CD8-positive, alpha-beta memory T cell (primary cell): Measurements from ENCODE around the gene IL20. TPM values are rescaled to one million over a fixed set of nuclear protein-coding genes. Genes with fewer than 3 reads are reported as not detected.

Experiments used
- CTCF ChIA-PET: fragments of 350-600 bp; sonication (Branson Sonifier 250); formaldehyde crosslinking; loops from one replicate; lab custom pipeline; 2021; ENCODE audit warnings: antibody characterized with exemption; lab: Charles Lee
- POLR2A ChIA-PET: fragments of 350-600 bp; sonication (Branson Sonifier 250); formaldehyde crosslinking; loops from one replicate; lab custom pipeline; 2021; ENCODE audit warnings: antibody characterized with exemption; lab: Charles Lee
- DNase-seq, 5 donors: peaks; one replicate each; pipeline versions ENCODE4 v3.0.0 to v3.0.0-alpha.2; 2020 to 2022; ENCODE audit warnings: mixed read lengths in 1 of 5
- H3K27ac ChIP-seq: one replicate; pipeline ENCODE4 v1.7.0; 2013; ENCODE audit warnings: low read depth, mild to moderate bottlenecking, low read length, moderate library complexity
- H3K27me3 ChIP-seq: 2 replicates; pipeline ENCODE4 v1.7.0; 2013; ENCODE audit warnings: low read length, mild to moderate bottlenecking; ENCODE audit not compliant: insufficient read depth, poor library complexity, severe bottlenecking
- H3K36me3 ChIP-seq: 2 replicates; pipeline ENCODE4 v1.7.0; 2013; ENCODE audit warnings: mild to moderate bottlenecking, low read length, moderate library complexity; ENCODE audit not compliant: insufficient read depth
- H3K4me1 ChIP-seq: 2 replicates; pipeline ENCODE4 v1.7.0; 2013; ENCODE audit warnings: mild to moderate bottlenecking, low read length, moderate library complexity; ENCODE audit not compliant: insufficient read depth
- H3K4me3 ChIP-seq: 2 replicates; pipeline ENCODE4 v1.7.0; 2013; ENCODE audit warnings: mild to moderate bottlenecking, low read length
- H3K9me3 ChIP-seq: 2 replicates; pipeline ENCODE4 v1.7.0; 2013; ENCODE audit warnings: mild to moderate bottlenecking, low read length
- H3K27ac Mint-ChIP-seq, 8 donors: one replicate each; pipeline ENCODE4 v1.8.0; 2020 to 2021; ENCODE audit warnings: mixed read lengths in 8 of 8, mild to moderate bottlenecking in 6 of 8, inconsistent platforms in 3 of 8, moderate library complexity in 3 of 8
- H3K27me3 Mint-ChIP-seq, 2 donors: one replicate each; pipeline ENCODE4 v1.8.0; 2020 to 2021; ENCODE audit warnings: mixed read lengths in 2 of 2, mild to moderate bottlenecking in 1 of 2, moderate library complexity in 1 of 2
- H3K36me3 Mint-ChIP-seq, 3 donors: one replicate each; pipeline ENCODE4 v1.8.0; 2020 to 2021; ENCODE audit warnings: mixed read lengths in 3 of 3, inconsistent platforms in 1 of 3, mild to moderate bottlenecking in 1 of 3
- H3K4me1 Mint-ChIP-seq, 3 donors: one replicate each; pipeline ENCODE4 v1.8.0; 2020 to 2021; ENCODE audit warnings: mixed read lengths in 3 of 3, inconsistent platforms in 1 of 3, mild to moderate bottlenecking in 1 of 3
- H3K4me3 Mint-ChIP-seq, 7 donors: one replicate each; pipeline ENCODE4 v1.8.0; 2020 to 2021; ENCODE audit warnings: mixed read lengths in 7 of 7, mild to moderate bottlenecking in 6 of 7, moderate library complexity in 4 of 7, inconsistent platforms in 2 of 7
- H3K9me3 Mint-ChIP-seq, 5 donors: one replicate each; pipeline ENCODE4 v1.8.0; 2020 to 2022; ENCODE audit warnings: mixed read lengths in 5 of 5, mild to moderate bottlenecking in 3 of 5, moderate library complexity in 2 of 5, inconsistent platforms in 1 of 5
- polyA plus RNA-seq: library from polyadenylated mRNA; unstranded; fragments of 300-500 nt; fragmentation: Illumina TruSeq; gene quantifications from one replicate; pipeline ENCODE4 v1.2.3, GENCODE V29; 2021
- total RNA-seq, 2 experiments: library from RNA; stranded (reverse); gene quantifications; one replicate each; pipeline ENCODE4 v1.2.3, GENCODE V29; 2021

The IL20 gene
- total and polyA plus RNA-seq, 3 experiments from 2014 or later: not detected

DNA sequence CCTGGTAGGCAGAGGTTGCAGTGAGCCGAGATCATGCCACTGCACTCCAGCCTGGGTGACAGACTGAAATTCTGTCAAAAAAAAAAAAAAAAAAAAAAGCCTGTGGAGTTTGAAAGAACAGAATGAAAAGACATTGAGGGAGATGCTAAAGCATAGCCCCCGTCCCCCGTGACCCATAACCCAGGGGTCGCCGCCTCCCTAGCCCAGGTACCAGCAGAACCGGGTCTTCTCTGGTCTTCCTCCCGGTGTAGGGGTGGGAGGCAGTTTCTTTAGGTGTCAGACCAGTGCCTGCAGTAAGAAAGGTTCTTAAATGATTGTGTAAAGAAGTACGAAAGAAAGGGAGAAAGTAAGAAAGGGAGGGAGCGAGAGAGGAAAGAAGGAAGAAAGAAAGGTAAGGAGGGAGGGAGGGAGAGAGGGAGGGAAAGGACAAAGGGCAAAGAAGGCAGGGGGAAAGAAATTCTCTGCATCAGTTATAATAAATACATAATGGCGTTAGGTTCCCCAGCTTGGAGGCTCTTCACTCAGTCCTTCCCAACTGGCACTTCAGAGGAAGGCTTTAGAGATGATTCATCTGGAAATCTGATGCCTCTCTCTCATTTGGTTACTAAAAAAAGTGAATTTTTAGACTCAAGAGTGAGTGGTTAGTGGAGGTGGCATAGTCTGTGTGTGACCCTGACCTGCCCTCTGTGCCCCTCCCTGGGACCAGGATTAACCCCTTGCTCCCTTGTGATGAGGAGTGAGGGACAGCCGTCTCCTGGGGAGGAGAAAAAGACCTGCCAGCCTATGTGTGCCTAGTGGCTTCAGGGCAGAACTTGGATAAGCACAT, 32.9 kb downstream of the IL20 start:
- no peak overlapping the region for H3K4me3 Mint-ChIP-seq
- H3K9me3 ChIP-seq: no peaks in the 10 kb centered on the region
- no peaks in the 10 kb centered on the region for H3K27me3 ChIP-seq
- DNase-seq: no peak
- H3K36me3 Mint-ChIP-seq: peaks cover 0 to 23% (median 5%) of the 10 kb centered on the region in 3 donors
- peaks cover 15% of the 10 kb centered on the region for H3K4me1 ChIP-seq
- H3K9me3 Mint-ChIP-seq: no peaks in the 10 kb centered on the region
- H3K4me1 Mint-ChIP-seq: peaks cover 18 to 38% (median 23%) of the 10 kb centered on the region in 3 donors
- no peaks in the 10 kb centered on the region for H3K36me3 ChIP-seq
- CTCF ChIA-PET: interaction anchor here (0.8 kb wide), 1 partner anchor 15 kb away, joined by 4 read pairs; no protein-coding TSS in a partner anchor
- POLR2A ChIA-PET: interaction anchor here (0.7 kb wide), 1 partner anchor 21 kb away, joined by 4 read pairs; no protein-coding TSS in a partner anchor
- no peak overlapping the region for H3K27ac ChIP-seq
- no peak overlapping the region for H3K4me3 ChIP-seq
- H3K27ac Mint-ChIP-seq: peak overlapping the region in 4 of 8 donors; percentile 51 to 91 (median 66)
- peaks cover 0 to 5% of the 10 kb centered on the region in 2 donors for H3K27me3 Mint-ChIP-seq

DNA sequence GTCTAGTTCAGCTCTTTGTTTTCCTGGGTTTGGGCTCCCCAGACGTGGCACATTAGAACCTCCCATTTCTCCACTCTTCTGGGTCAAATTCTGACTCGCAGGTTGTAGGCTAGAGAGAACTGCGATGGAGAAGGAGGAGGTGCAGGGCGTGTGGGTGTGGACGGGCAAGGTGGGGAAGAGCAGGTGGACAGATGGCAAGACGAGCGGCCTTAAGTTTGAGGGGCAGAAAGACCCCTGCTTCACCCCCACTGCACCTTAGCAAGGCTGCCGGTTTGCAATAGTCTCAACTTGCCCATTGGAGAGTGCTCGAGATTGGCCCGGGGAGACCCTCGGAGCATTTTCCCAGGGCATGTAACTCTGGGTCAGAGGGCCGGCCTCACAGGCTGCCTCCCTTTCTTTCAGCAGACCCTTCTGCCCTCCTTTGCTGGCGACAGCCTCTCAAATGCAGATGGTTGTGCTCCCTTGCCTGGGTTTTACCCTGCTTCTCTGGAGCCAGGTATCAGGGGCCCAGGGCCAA, 33.5 kb downstream of the IL20 start:
- H3K9me3 ChIP-seq: no peaks in the 10 kb centered on the region
- no peak overlapping the region for H3K4me3 Mint-ChIP-seq
- peak overlapping the region in 4 of 8 donors; percentile 6 to 91 (median 64) for H3K27ac Mint-ChIP-seq
- H3K36me3 ChIP-seq: peaks cover 5% of the 10 kb centered on the region
- H3K4me1 ChIP-seq: peaks cover 17% of the 10 kb centered on the region
- peaks cover under 1 to 29% (median 11%) of the 10 kb centered on the region in 3 donors for H3K36me3 Mint-ChIP-seq
- POLR2A ChIA-PET: no interaction called here
- peaks cover 24 to 44% (median 25%) of the 10 kb centered on the region in 3 donors for H3K4me1 Mint-ChIP-seq
- no peaks in the 10 kb centered on the region for H3K9me3 Mint-ChIP-seq
- CTCF ChIA-PET: interaction anchor here (1.9 kb wide), 1 partner anchor 13 kb away, joined by 8 read pairs; no protein-coding TSS in a partner anchor
- H3K27me3 ChIP-seq: no peaks in the 10 kb centered on the region
- H3K27me3 Mint-ChIP-seq: peaks cover 0 to 5% of the 10 kb centered on the region in 2 donors
- H3K27ac ChIP-seq: no peak overlapping the region
- H3K4me3 ChIP-seq: no peak overlapping the region
- DNase-seq: no peak

GRCh38 chr1:206899717-206900116, 34.3 kb downstream of the IL20 start:
- CTCF ChIA-PET: interaction anchor here (0.6 to 1.9 kb wide), 5 partner anchors 9 to 164 kb away, joined by 3 to 11 read pairs (median 7); partner anchors contain the start of gene IL20
- Mint-ChIP-seq H3K27me3 (no peaks in the 10 kb centered on the region), H3K4me3 (no peak overlapping the region), H3K9me3 (no peaks in the 10 kb centered on the region), H3K27ac (peak overlapping the region in 6 of 8 donors; percentile 59 to 87 (median 72)), H3K4me1 (peaks cover 32 to 52% (median 32%) of the 10 kb centered on the region in 3 donors), H3K36me3 (peaks cover 8 to 37% (median 15%) of the 10 kb centered on the region in 3 donors)
- no peaks in the 10 kb centered on the region for H3K27me3 ChIP-seq
- no peak overlapping the region for H3K27ac ChIP-seq
- H3K9me3 ChIP-seq: no peaks in the 10 kb centered on the region
- no peak for DNase-seq
- no peak overlapping the region for H3K4me3 ChIP-seq
- peaks cover 24% of the 10 kb centered on the region for H3K4me1 ChIP-seq
- POLR2A ChIA-PET: interaction anchor here (1.9 kb wide), 1 partner anchor 9 kb away, joined by 10 read pairs; no protein-coding TSS in a partner anchor
- peaks cover 12% of the 10 kb centered on the region for H3K36me3 ChIP-seq

- Histone ChIP-seq H3K36me3 (peaks cover 17% of the 10 kb centered on the region), H3K4me3 (no peak overlapping the region), H3K27me3 (no peaks in the 10 kb centered on the region), H3K27ac (no peak overlapping the region), H3K4me1 (peaks cover 28% of the 10 kb centered on the region), H3K9me3 (no peaks in the 10 kb centered on the region)
- Mint-ChIP-seq H3K4me1 (peaks cover 36 to 56% (median 37%) of the 10 kb centered on the region in 3 donors), H3K36me3 (peaks cover 10 to 41% (median 18%) of the 10 kb centered on the region in 3 donors), H3K27me3 (no peaks in the 10 kb centered on the region), H3K9me3 (no peaks in the 10 kb centered on the region), H3K27ac (peak overlapping the region; percentile 57 to 92 (median 72)), H3K4me3 (no peak overlapping the region)
- ChIA-PET CTCF (interaction anchor here (0.6 to 1.9 kb wide), 7 partner anchors 9 to 166 kb away, joined by 3 to 11 read pairs (median 3); partner anchors contain the start of gene IL20), POLR2A (interaction anchor here (1.3 to 1.9 kb wide), 2 partner anchors 9 to 19 kb away, joined by 5 to 10 read pairs; no protein-coding TSS in a partner anchor)
- no peak for DNase-seq
These were observed 34.7 kb downstream of the IL20 start for GRCh38 chr1:206900149-206900548.

- DNase-seq: no peak
- Histone ChIP-seq H3K27ac (no peak overlapping the region), H3K36me3 (peaks cover 23% of the 10 kb centered on the region), H3K9me3 (no peaks in the 10 kb centered on the region), H3K4me3 (no peak overlapping the region), H3K27me3 (no peaks in the 10 kb centered on the region), H3K4me1 (peaks cover 45% of the 10 kb centered on the region)
- H3K4me3 Mint-ChIP-seq: no peak overlapping the region
- peaks cover 53 to 74% (median 54%) of the 10 kb centered on the region in 3 donors for H3K4me1 Mint-ChIP-seq
- no peaks in the 10 kb centered on the region for H3K9me3 Mint-ChIP-seq
- peak overlapping the region in 4 of 8 donors; percentile 36 to 89 (median 54) for H3K27ac Mint-ChIP-seq
- peaks cover 10 to 58% (median 25%) of the 10 kb centered on the region in 3 donors for H3K36me3 Mint-ChIP-seq
- ChIA-PET CTCF (interaction anchor here (1.1 kb wide), 1 partner anchor 10 kb away, joined by 4 read pairs; no protein-coding TSS in a partner anchor), POLR2A (no interaction called here)
- H3K27me3 Mint-ChIP-seq: no peaks in the 10 kb centered on the region
These were observed 36.5 kb downstream of the IL20 start for GRCh38 chr1:206901944-206902343.

GRCh38 chr1:206902702-206903101, 37.3 kb downstream of the IL20 start:
- H3K27ac ChIP-seq: no peak overlapping the region
- peaks cover 52% of the 10 kb centered on the region for H3K4me1 ChIP-seq
- DNase-seq: no peak
- Mint-ChIP-seq H3K27me3 (no peaks in the 10 kb centered on the region), H3K4me3 (no peak overlapping the region), H3K36me3 (peaks cover 10 to 64% (median 25%) of the 10 kb centered on the region in 3 donors), H3K9me3 (no peaks in the 10 kb centered on the region), H3K4me1 (peaks cover 57 to 77% (median 61%) of the 10 kb centered on the region in 3 donors), H3K27ac (peak overlapping the region in 7 of 8 donors; percentile 42 to 82 (median 64))
- CTCF ChIA-PET: interaction anchor here (1.8 kb wide), 1 partner anchor 38 kb away, joined by 4 read pairs; the partner anchor contains the start of gene IL20
- no peak overlapping the region for H3K4me3 ChIP-seq
- no peaks in the 10 kb centered on the region for H3K9me3 ChIP-seq
- no peaks in the 10 kb centered on the region for H3K27me3 ChIP-seq
- POLR2A ChIA-PET: interaction anchor here (0.8 to 1.5 kb wide), 2 partner anchors 19 to 23 kb away, joined by 3 to 4 read pairs; partner anchors contain the start of gene FCMR
- H3K36me3 ChIP-seq: peaks cover 29% of the 10 kb centered on the region

- Mint-ChIP-seq H3K4me1 (peaks cover 66 to 86% (median 68%) of the 10 kb centered on the region in 3 donors), H3K9me3 (no peaks in the 10 kb centered on the region), H3K36me3 (peaks cover 11 to 73% (median 31%) of the 10 kb centered on the region in 3 donors), H3K4me3 (no peak overlapping the region), H3K27ac (peak overlapping the region in 7 of 8 donors; percentile 28 to 88 (median 68)), H3K27me3 (no peaks in the 10 kb centered on the region)
- Histone ChIP-seq H3K27ac (no peak overlapping the region), H3K36me3 (peaks cover 37% of the 10 kb centered on the region), H3K27me3 (no peaks in the 10 kb centered on the region), H3K4me3 (no peak overlapping the region), H3K4me1 (peaks cover 62% of the 10 kb centered on the region), H3K9me3 (no peaks in the 10 kb centered on the region)
- ChIA-PET POLR2A (interaction anchor here (0.8 to 1.5 kb wide), 2 partner anchors 18 to 22 kb away, joined by 3 to 4 read pairs; partner anchors contain the start of gene FCMR), CTCF (interaction anchor here (1.8 kb wide), 1 partner anchor 39 kb away, joined by 4 read pairs; the partner anchor contains the start of gene IL20)
- no peak for DNase-seq
These were observed 38.3 kb downstream of the IL20 start for GRCh38 chr1:206903687-206904086.
